Lung microvascular endothelial cell (primary cell): ENCODE results near the gene MYH8. TPM values are rescaled to one million over a fixed set of nuclear protein-coding genes. Genes with fewer than 3 reads are reported as not detected.

Experiments used
- DNase-seq, 2 donors: peaks; one replicate each; pipeline versions ENCODE4 v3.0.0 to v3.0.0-alpha.2; 2010; ENCODE audit warnings: low read depth in 2 of 2
- total RNA-seq: library from RNA; depleted of rRNA; stranded (reverse); fragments of >200 nt; gene quantifications from 2 replicates; pipeline ENCODE4 v1.2.1, GENCODE V29; 2014

The MYH8 gene
- total RNA-seq = not detected in 2 replicates

DNA sequence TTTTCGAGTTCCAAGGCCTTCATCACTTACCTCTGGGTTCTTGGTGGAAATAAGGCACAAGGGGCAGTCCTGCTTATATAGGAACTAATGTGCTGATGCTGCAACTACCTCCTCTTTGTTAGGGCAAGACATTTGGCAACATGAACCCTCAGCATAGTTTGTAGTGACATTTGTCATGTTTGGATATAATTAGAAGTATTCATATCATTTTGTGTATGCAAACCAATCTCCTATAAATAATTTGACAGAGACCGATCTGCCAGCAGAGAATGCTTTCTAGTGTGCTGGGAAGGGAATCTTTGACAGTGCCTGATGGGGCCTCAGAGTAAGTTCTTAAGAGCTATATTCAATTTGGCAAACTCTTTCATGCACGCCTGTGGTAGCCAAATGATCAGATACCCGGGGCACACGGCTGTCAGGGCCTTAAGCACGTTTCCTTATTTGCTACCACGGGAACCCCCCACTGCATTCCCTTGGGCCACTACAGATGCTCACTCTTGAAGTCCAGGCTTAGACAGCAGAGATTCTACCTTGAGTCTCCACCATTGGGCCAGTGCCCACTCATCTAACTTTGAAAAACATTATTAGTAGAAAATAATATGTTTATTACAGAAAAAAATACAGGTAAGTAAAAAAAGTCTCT lies at the start of gene MYH8:
Gene MYH8 (minus strand): TSS at position 51 of the 643 bp plus-strand sequence. CDS start 1,723 bp downstream, outside the sequence.
- DNase-seq = no peak

DNA sequence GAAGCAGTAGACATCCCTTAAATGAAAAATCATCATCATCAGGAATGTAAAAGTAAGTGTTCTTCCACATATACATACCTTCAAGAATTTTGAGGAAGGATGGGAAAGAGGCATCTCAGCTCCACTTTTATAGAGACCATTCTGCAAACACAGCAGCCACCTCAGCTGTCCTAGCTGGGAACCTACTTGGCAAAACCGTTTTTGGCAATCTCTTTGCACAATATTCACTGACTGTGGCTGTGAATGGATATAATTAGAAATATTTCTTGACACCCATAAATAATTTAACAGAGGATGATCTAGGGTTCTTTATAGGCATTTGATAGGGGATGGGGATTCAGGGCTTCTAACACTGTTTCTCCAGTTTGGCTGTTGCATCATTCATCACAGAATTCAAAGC lies 47.7 kb upstream of the MYH8 start, which contains the start of gene MYH4:
Gene MYH4 (minus strand): TSS at position 101 of the 400 bp plus-strand sequence. CDS start 2,814 bp downstream, outside the sequence.
- DNase-seq = no peak

DNA sequence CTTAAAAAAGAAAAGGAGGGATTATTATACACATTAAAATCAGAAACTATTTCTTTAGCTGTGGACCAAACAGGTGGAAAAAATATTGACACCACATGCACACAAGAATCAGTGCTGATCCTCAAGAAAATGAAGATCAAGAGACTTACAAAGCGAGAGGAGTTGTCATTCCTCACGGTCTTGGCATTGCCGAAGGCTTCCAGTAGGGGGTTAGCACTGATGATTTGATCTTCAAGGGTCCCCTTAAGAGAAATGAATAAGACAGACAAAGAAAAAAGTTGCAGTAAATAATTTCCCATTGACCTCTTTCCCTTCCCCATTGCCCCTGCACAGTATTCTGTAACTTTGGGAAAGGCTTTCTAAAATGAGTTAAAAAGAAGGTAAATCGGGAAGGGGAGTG lies 41.7 kb upstream of the MYH8 start:
- DNase-seq = no peak

DNA sequence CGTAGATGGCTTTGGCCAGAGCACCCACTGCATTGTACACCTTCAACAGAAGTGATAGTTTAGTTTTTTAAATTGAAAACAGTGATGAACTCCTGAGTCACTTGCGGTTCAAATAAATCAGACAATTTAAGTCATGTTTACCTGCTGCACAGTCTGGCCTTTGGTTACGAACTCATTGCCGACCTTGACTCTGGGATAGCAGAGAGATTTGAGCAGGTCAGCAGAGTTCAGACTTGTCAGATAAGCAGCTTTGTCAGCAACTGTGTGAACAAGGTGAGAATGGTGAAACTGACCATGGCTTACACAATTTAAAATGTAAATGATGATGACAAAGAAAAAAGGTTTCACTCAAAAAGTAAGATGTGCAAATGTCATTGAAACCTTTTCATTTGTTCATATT lies 38.3 kb upstream of the MYH8 start:
- DNase-seq = no peak

DNA sequence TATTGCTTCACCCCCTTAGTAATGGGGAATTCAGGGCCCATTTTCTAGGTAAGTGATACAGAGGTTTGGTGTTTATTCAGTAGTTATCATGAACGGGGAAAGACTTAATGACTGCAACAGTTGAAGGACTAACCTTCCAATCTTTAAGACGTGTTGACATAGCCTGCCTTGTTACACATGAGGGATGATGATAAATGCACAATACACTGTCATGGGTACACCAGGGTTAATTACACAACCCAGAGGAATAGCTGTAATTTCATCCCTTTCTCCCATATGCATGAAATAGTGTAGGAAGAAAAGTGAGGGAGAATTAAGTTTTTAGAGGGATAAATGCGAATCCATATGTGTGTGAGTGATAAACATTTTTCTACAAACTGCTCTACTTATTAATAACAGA lies 37.0 kb upstream of the MYH8 start:
- DNase-seq = no peak

DNA sequence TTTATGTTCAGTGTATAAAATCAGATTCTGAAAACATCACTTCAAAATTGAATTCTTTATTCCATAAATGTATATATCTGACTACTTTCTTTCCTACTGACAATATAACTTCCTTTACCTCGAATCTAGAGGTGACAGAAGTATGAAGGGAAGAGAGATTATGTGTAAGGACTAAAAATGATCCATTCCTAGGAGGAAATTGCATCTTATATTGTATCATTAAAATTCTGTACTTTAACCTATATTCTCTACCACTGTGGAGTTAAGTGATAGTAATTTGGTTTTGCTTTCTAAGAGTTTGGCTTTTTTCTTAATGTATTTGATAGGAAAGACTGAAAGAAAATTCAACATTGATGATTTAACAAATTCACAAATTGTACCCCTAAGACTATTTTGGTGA lies 36.2 kb upstream of the MYH8 start:
- DNase-seq = no peak

DNA sequence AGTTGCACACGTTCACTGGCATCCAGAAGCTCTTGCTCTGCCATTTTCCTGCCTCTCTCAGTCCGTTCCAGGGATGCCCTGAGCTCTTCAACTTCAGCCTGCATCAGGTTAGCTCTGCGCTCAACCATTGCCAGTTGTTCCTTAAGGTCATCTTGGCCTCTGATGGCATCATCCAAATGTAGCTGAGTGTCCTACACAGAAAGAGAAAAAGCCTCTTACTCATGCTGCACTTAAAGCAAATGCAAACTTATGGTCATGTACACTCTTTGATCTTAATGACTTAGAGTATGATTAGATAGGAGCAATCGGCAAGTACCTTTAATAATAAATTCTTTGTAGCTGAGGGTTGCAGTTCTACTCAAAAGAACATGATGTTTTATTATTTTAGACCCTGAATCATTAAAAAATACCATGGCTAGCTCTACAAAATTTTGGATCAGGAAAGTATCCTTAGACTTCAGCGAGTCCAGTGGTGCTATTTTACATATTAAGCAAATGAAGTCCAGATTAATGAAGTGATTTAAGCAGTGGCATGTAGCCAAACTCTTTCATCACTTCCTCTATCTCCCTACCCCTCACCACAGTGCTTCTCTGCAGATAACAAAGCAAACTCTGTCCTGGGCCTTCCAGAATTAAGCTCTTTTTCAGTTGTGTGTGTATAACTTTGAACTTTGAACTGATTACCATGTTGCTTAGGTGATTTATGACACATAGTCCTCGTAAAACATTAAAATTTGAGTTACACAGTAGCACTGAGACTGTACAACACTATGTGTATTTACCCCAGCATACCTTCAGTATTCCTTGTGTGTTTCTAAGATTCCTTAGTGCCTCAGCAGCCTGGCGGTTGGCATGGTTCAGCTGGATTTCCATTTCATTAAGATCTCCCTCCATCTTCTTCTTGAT lies 25.5 kb upstream of the MYH8 start:
- DNase-seq = no peak

DNA sequence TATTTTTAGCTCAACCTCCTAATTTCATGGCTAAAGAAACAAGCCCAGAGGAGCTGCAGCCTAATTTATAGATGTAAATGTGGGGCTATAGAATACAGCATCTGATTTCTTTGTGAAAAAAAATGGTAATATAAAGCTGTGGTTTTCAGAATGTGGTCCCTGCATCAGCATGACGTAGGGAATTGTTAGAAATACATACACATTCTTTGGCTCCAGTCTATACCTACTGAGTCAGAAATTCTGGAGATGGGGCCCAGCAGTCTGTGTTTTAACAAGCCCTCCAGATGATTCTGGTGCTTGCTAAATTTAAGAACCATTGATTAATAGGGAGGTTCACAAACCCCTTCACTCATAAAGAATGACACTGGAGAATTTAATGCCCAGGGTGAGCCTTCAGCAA lies 18.1 kb upstream of the MYH8 start:
- no peak for DNase-seq

DNA sequence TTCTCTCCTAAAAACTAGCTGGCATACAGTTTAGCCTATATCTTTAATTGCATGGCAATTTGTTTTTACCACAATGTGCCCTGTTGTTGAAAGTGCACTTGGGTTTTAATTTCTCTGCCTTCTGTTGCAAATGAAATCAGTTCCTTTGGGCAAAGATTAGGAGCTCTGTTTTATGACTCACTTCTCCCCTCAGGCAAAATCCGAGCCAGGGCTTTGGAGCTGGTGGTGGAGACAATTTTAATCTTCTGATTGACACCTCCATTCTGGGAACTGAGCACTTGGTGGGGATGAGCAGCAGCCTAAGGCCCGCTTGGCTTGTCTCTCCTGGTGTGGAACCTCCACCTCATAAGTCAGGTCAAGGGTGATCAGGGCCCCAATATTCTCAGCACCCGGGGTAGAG lies 13.3 kb upstream of the MYH8 start:
- no peak for DNase-seq

DNA sequence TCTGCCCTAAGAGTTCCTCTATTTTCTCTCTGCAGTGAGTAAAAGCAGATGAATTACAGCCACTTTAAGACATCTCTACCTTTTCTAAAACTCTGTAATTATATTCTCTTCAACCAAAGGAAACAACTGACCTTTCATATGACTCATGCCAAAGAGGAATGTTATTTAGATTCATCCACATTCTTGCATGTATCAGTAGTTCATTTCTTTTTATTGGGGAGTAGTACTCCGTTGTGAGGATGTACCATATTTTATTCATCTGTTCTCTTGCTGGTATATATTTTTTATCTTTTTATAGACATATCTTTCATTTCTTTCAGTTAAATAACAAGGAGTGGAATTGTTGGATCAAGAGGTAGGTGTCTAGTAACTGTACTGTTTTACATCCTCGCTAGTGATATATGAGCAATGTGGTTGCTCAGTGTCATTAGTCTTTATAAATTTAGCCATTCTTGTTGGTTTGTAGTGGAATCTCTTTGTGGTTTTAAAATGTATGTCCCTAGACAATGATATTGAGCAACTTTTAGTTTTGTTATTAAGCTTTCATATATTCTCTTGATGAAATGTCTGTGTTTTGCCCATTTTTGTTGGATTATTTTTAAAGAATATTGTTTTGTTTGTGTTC lies 7.8 kb upstream of the MYH8 start:
- DNase-seq = no peak

DNA sequence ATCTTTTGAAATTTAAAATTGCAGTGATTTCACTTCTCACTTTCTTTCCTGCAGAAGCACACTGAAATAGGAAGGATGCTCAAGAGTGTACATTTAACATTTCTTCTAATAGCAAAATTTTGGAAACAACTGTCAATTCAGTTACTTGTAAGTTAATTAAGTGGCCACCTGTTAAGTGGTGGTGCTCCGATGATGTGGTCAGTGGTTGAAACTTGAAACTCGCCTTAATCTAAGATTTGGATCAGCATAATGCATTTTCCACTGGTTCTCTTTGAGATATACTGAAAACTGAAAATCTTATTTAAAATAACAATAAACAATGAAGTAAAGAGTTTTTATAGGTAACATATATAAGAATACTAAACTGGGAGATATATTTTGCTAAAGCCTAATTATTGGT lies 7.0 kb upstream of the MYH8 start:
- no peak for DNase-seq

DNA sequence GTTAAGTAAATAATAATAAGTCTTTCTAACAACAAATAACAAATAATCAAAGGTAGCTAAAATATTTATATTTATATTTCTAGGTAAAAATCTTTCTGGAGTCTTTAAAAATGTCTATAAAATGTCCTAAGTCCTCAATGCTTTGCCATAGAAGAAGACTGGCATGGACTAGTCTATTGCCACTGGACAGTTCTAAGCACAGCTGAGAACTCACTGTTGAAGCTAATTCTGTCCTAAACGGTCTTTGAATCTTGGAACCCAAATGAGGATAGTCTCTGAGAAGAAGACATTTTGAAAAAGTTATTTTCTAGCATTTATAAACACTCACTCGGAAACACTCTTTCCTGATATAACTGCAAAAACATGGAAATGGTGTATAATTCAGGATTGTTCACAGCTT lies 539 bp downstream of the MYH8 start:
- DNase-seq = no peak

DNA sequence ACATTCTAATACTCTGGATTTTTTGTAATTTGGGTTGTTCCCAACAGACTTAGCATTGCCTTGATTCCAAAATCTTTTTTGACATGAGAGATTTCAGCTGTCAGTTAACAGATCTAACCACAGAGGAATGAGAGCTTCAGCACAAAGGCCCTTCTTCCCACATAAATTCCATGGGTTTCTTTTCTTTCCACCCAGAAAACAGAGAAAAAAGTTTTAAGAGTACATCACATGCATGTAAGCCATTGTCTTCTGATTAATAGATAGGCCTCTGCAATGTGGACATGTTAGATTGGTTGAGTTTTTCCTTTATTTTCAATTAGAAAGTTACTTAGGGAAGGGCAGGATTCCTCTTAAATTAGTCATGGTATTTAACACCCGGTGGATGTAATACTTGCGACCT lies 939 bp downstream of the MYH8 start:
- no peak for DNase-seq

DNA sequence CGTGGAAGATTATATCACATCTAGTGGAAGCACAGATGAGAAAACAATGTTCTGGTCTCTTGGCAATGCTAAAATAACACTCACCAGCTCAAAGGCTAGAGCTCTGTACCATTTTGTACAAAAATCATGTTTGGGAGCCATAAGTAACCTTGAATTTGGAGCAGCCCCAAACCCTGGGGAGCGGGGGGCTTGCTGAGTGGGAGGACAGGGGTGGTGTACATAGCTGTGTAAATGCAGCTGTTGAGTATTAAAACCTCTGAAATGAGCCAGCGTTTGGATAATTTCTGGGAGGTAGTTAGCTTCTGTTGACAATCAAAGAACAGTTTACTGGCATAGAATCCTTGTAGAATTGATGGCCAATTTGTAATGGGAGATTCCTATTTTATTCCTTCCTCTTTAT lies 4.3 kb downstream of the MYH8 start:
- no peak for DNase-seq

DNA sequence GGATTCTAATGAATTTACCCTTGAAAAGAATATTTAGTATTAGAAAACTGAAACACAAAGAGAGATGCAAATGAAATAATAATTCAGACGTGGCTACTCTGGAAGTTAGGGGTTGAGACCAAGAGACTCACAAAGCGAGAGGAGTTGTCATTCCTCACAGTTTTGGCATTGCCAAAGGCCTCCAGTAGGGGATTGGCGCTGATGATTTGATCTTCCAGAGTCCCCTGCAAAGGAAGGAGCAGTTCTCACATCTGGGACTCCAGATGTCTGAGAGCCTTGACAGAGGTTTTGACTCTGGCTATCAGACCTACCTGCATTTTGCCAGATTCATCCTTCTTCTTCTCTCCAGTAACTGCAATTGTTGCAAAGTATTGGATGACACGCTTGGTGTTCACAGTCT lies 6.6 kb downstream of the MYH8 start:
- DNase-seq = no peak

DNA sequence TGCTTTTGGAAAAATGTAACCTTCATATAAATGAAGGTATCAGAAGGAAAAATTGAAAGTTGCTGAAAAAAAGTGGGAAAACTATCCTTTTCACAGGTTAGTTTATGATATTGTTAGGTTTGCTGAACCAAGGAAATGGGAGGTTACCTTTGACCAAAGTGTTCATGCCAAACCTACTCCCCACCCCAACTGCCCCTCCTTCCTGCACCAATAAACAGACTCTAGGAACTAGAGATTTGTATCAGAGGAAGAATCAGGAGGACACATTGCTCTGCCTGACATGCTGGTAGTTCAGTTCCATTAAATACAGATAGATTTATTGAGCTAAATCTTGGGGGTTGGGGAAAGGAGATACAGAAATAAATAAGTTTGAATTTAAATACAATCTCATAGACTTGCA lies 18.2 kb downstream of the MYH8 start:
- no peak for DNase-seq

DNA sequence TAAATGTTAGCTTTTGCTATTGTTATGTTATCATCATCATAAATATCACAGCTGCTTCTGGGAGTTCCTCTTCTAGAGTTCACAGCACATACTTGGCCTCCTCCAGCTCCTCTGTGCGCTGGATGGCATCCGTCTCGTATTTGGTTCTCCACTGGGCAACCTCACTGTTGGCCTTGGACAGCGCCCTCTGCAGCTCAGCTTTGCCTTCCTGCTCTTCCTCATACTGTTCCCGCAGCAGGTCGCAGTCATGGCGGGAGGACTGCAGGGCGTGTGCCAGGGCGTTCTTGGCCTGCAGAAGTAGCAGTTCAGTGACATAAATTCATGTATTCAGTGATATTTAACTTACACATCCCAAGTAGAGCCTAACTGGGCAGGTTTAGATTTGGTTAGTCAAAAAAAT lies 23.4 kb downstream of the MYH8 start:
- no peak for DNase-seq

DNA sequence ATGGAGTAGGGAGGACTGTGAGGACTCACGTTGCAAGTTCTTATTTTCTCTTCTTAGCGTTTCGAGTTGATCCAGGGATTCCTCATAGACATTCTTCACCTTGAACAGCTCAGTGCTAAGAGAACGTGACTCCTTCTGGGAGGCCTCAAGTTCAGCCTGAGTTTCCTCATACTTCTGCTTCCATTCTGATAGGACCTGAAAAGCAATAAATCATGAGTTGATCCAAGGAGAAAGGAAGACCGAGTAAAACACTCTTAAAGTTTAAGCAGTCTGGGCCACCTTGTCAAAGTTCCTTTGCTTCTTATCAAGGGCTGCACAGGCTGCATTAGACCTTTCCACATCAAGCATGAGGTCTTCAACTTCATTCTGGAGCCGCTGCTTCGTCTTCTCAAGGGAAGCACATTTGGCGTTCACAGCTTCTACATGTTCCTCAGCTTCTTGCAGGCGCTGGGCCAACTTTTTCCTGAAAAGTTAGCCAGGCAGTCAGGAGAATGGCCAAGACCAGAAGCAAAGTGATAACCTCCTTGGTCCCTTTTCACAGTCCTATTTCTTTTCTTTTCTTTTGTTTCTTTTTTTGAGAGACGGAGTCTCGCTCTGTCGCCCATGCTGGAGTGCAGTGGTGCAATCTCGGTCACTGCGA lies 25.1 kb downstream of the MYH8 start:
- DNase-seq = no peak

DNA sequence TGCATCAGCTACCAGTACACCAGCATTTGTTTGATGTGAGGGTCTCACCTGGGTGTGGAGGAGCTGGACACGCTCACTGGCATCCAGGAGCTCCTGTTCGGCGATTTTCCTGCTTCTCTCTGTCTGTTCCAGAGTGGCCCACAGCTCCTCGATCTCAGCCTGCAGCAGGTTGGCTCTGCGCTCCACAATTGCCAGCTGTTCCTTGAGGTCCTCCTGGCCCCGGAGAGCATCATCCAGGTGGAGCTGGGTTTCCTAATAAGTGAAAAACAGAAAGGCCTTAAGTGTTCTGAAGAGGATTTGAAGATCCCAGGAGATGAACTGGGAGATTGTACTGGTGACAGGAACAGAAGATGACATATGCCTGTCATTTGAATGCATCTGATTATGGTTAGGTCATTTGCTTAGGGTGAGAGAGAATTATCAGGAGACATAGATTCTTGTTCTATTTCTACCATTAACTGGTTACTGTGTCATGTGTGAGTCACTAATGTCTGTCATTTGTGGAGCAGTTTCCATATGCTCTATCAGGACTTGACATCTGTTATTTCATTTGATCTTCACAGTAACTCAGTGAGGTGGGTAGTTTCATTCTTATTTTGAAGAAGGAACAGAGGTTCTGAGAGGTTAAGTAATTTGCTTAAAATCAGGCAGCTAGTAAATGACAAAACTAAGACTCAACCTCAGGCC lies 27.4 kb downstream of the MYH8 start:
- DNase-seq = no peak

DNA sequence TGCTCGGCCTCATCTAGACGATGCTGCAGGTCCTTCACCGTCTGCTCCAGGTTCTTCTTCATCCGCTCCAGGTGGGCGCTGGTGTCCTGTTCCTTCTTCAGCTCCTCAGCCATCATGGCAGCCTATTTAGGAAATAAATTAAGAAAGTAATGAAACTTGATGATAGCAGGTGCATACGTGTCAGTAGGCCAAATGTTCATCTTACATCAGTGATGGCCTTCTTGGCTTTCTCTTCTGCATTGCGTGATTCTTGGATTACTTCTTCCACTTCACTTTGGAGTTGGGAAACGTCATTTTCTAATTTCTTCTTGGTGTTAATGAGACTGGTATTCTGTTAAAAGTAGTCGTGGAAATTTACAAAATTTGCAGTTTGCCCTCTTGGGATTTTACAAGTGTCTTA lies 28.9 kb downstream of the MYH8 start:
- no peak for DNase-seq

DNA sequence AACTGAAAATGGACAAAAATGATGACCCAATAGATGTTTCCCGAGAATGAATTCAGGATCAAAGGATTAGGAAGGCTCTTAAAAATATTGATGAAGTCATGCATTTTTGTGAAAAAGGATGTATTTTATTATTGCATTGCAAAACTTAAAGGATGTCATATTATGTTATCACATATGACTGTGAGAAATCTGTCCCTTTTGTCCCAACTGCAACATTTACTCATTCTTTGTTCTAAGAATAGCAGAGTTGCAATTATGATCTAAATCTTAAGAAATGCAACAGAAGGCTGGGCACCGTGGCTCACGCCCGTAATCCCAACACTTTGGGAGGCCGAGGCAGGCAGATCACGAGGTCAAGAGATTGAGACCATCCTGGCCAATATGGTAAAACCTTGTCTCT lies 35.9 kb downstream of the MYH8 start:
- DNase-seq = no peak
